ENCODE data around the gene SCO1. TPM values are rescaled to one million over a fixed set of nuclear protein-coding genes. Genes with fewer than 3 reads are reported as not detected.
A peak's percentile ranks its signal among the peaks of the same experiment; 100 is the strongest.

SCO1 gene
- polyA plus RNA-seq, 3 donors: 40.6 to 42.4 (median 40.8) TPM

DNA sequence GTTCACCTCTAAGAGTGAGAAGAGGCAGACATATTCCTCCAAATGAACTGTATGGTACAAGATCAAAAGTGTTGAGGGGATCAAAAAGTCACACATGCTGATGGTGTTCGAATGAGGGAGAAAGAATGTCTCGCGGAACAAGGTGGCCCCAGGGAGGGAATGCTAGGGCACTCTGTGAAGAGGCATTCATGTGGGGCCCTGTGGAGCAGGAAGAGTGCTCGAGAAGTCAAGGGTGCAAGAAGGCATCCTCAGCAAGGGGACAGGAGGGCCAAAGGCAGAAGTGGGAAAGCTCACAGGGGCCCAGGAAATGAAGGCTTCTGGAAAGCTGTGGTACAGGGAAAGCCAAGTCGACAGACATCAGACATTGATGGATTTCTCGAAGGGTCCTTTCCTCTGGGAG, 34.1 kb downstream of the SCO1 start:
- DNase-seq: no peak

DNA sequence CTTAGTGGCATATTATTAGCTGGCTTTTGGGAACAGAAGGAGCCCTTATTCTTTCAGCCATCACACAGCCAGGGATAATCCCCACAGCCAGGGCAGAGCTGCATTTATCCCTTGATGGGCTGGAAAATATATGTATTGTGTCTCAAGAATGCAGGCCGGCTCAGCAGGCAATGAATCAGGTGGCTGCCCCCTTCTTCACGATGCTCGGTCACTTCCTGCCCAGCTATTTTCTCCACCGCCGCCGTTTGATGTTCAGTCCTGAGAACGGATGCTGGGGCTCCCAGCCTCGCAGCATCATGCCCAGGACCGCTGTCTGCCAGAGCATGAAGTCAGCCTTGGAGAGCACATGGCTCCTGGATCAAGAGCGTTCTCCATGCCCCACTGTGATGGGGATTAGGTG, 35.9 kb downstream of the SCO1 start:
- DNase-seq: no peak

GRCh38 chr17:10657879-10658278, 39.5 kb downstream of the SCO1 start:
- no peak for DNase-seq

DNA sequence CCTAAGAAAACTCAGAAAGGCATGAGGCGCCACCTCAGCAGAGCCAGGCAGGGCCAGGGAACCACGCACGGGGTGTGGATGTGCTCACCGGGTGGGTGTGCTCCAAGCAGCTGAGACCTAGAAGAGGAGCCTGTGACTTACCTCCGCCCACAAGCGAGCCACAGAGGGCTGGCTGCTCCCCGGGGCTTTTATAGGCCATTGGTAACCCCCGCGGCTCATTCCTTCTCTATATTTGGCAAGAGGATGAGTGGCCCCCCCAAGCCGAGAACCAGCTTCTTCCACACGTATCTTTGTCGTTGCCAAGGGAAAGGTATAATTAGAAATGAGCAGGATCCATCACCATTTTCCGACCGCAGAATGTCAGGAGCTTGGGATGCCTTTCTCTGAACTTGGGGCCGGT, 40.2 kb downstream of the SCO1 start, which contains the start of gene MYH3:
MYH3 (minus strand) TSS at position 162 of the 400 bp plus-strand sequence. CDS start 2,245 bp downstream, outside the sequence.
- no peak for DNase-seq

- no peak for DNase-seq
Measured at GRCh38 chr17:10653987-10654386, 43.3 kb downstream of the SCO1 start.

DNA sequence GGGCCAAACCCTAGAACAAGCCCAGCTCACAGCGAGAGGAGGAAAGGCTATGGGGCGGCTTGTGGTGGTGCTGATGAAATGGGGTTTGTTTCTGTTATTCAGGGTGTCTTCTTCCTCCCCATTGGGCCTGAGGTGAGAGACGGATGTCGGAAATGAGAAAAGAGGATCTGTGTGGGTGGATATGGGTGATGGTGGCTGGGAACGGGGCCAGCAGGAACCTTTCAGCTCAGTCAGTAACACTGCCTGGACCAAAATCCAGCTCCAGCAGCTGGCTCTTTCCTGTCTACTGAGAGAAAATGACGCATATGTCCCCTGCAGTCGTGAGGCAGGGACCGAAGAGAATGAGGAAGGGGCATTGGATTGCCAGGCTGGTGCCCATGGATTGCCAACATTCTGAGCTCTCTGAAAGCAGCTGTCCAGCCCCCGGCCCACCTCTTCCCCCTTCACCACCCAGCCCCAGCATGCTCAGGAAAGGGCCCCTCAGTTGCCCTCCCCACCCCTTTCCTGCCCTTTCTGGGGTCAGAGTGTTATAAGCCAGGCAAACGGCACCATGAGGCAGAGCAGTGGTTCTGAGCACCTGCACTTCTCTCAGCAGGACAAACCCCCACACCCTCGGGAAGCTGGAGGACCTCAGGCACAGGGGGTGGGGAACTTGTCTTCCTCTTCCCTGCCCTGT, 44.2 kb downstream of the SCO1 start:
- DNase-seq: no peak

DNA sequence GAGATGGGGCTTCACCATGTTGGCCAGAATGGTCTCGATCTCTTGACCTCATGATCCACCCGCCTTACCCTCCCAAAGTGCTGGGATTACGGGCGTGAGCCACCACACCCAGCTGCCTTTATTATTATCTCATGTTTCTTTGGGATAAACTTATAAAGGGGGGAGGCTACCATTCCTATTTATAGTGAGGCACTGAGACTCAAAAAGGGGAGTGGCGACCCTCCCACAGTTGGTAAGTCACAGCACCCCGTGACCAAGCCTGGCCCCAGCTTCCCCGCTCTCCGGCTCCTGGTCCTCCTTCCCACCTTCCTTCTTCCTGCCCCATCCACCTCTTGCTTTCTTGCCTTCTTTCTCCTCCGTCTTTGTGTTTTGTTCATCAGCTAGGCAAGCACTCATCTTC, 45.4 kb downstream of the SCO1 start:
- DNase-seq: no peak

DNA sequence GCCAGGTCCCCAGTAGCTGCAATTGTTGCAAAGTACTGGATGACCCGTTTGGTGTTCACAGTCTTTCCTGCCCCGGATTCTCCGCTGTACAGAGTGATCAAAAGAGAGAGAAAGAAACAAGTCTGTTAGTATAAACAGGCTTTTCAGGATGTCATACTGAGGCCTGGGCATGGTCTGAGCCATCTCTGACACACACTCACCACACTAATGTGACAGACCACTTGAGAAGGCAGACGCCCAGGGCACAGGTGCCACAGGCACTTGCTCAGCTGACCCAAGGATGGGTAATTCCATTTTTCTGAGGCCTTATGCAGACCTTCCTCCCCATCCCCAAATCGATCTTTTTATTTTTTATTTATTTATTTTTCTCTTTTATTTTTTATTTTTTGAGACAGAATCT, 47.7 kb downstream of the SCO1 start:
- no peak for DNase-seq

DNA sequence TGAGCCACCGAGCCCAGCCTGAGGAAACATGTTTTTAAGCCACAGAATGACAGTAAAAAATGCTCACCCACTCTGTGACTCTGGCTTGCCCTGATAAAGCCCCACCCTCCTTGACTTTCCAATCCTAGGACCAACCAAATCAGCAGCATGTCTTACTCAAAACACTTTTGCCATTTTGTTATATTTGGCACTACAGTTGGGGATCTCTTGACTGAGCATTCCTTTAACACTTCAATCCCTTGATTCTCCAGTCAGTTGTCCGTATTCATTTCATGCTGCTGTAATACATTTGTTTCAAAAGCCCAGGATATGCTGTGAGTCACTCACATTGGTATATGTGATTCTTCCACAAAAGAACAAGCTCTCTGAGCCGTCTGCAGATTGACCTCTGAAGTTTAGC, 48.4 kb downstream of the SCO1 start:
- no peak for DNase-seq

DNA sequence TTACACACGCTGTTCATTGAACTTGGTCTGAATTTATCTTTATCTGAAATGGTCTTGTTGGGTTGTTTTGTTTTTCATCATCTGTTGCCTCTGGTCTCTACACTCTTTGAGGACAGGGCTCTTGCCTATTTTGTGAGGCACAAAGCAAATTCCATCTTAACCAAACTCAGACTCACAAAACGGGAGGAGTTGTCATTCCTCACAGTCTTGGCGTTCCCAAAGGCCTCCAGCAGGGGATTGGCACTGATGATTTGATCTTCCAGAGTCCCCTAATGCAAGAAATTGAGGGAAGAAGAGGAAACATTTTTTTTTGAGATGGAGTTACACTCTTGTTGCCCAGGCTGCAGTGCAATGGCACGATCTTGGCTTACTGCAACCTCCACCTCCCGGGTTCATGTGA, 49.0 kb downstream of the SCO1 start:
- DNase-seq: no peak

- peak; percentile 70 for DNase-seq
Measured at GRCh38 chr17:10646392-10646990, 50.8 kb downstream of the SCO1 start.

DNA sequence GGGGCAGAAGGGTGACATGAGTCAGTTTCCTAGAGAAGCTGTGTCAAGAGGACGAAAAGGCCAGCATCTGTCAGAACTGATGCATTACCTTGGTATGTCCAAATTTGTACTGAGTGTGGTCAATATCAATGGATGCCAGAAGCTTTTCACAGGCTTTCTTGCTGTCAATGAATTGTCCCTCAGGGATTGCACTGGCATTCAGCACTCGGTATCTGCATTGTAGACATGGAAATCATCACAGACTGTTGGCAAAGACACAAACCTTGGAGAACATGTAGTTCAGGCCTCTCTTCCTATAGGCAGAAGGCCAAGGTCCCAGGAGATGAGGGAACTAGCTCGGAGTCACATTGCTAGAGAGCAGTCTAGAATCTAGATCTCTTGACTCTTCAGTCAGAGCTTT, 56.9 kb downstream of the SCO1 start:
- no peak for DNase-seq

GRCh38 chr17:10638151-10638550, 59.2 kb downstream of the SCO1 start:
- no peak for DNase-seq

DNA sequence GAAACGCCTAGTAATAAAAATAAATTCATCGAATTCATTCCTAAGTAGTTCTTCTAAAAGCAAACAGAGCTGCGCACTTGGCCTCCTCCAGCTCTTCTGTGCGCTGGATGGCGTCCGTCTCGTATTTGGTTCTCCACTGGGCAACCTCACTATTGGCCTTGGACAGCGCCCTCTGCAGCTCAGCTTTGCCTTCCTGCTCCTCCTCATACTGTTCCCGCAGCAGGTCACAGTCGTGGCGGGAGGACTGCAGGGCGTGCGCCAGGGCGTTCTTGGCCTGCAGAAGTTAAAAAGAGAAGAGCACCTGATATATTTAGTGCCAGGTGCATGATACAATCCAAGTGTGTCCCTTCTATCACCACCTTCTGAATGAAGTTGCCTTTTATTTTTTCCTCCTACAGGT, 62.0 kb downstream of the SCO1 start:
- no peak for DNase-seq

- no peak for DNase-seq
Measured at GRCh38 chr17:10633738-10634379, 63.5 kb downstream of the SCO1 start.

DNA sequence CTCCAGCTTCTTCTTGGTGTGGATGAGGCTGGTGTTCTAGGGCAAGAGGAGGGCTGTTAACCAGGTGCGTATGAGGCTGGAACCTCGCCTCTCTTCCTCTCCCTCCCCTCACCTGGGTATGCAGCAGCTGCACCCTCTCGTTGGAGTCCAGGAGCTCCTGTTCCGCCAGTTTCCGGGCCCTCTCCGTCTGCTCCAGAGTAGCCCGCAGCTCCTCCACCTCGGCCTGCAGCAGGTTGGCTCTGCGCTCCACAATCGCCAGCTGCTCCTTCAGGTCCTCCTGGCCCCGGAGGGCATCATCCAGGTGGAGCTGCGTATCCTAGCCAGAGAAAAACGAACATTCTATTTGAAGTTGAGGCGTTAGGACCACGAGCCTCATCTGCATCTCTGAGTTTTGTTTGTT, 65.6 kb downstream of the SCO1 start:
- DNase-seq: no peak

- DNase-seq: no peak
Measured at GRCh38 chr17:10631048-10631700, 66.2 kb downstream of the SCO1 start.

- DNase-seq: no peak
Measured at GRCh38 chr17:10629706-10630105, 67.6 kb downstream of the SCO1 start.

- DNase-seq: no peak
Measured at GRCh38 chr17:10628756-10629155, 68.6 kb downstream of the SCO1 start.

DNA sequence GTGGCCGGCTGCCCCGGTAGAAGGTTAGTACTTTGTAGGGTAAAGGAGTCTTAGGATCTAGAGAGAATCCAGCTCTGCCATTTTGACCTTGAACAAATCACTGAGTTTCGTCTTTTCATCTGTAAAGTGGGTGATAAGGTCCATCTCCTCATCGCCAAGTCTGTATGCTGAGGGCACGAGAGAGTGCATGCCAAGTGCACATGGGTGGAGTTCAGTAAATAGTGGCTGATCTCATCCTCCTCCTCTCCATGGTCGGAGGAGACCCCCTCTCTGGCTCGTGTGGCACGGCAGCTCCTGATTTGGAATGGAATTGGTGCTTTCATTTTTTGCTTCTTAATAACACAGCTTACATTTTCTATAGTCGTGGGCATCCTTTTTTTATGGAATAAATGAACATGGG, 70.9 kb downstream of the SCO1 start:
- DNase-seq: no peak

- DNase-seq: no peak
Measured at GRCh38 chr17:10624969-10625368, 72.4 kb downstream of the SCO1 start.

GRCh38 chr17:10623737-10624338, 73.5 kb downstream of the SCO1 start:
- no peak for DNase-seq

Measured in renal pelvis (tissue), 4 donors.